Hepatocyte (in vitro differentiated cells): ENCODE results near the gene MAD2L1BP.
"Not testable (repeated sequence)": the region's sequence is repeated elsewhere in the genome, so short reads cannot be mapped to it uniquely, and the experiment has no call there.

ENCODE experiments used
- EZH2 ChIP-seq: fragments of 200-600 bp; sonication (generic); IDR thresholded peaks from 2 replicates; pipeline ENCODE4 v1.6.1; 2016; ENCODE audit warnings: antibody characterized with exemption, mild to moderate bottlenecking, borderline replicate concordance
- EZH2phosphoT487 ChIP-seq: fragments of 200-600 bp; sonication (generic); IDR thresholded peaks from one replicate; pipeline ENCODE4 v1.6.1; 2018; ENCODE audit warnings: antibody characterized with exemption, mild to moderate bottlenecking, low read depth, moderate library complexity; ENCODE audit not compliant: unreplicated experiment, severe bottlenecking
- TF ChIP-seq, protein P1 (sequence below): fragments of 200-600 bp; sonication (generic); IDR thresholded peaks from 2 replicates; pipeline ENCODE4 v1.5.1; 2016; ENCODE audit warnings: antibody characterized with exemption, mild to moderate bottlenecking; ENCODE audit not compliant: poor library complexity

DNA sequence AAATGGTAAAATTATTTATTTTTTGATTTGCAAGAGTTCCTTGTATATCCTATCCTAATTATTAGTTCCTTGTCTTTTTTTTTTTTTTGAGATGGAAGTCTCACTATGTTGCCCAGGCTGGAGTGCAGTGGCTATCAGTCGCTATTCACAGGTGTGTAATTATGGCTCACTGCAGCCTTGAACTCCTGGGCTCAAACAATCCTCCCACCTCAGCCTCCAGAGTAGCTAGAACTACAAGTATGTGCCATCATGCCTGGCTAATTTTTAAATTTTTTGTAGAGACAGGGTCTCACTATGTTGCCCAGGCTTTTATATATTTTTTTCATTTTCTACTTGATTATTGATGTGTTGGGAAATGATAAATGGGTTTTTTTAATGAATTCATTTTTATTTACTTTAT, 46.1 kb upstream of the MAD2L1BP start:
- TF ChIP-seq, protein P1, sequence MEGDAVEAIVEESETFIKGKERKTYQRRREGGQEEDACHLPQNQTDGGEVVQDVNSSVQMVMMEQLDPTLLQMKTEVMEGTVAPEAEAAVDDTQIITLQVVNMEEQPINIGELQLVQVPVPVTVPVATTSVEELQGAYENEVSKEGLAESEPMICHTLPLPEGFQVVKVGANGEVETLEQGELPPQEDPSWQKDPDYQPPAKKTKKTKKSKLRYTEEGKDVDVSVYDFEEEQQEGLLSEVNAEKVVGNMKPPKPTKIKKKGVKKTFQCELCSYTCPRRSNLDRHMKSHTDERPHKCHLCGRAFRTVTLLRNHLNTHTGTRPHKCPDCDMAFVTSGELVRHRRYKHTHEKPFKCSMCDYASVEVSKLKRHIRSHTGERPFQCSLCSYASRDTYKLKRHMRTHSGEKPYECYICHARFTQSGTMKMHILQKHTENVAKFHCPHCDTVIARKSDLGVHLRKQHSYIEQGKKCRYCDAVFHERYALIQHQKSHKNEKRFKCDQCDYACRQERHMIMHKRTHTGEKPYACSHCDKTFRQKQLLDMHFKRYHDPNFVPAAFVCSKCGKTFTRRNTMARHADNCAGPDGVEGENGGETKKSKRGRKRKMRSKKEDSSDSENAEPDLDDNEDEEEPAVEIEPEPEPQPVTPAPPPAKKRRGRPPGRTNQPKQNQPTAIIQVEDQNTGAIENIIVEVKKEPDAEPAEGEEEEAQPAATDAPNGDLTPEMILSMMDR: not testable (repeated sequence)
- not testable (repeated sequence) for TF ChIP-seq EZH2phosphoT487, EZH2
